GM19099 (cell line): Measurements from ENCODE around the gene SCAND1.

Experiments
- POLR2A ChIP-seq: IDR thresholded peaks from 3 replicates; pipeline ENCODE4 v1.6.1; 2011; ENCODE audit warnings: low read depth; ENCODE audit not compliant: insufficient read length; ENCODE audit errors: extremely low read depth

Gene SCAND1

GRCh38 chr20:35971981-35972380 is 17.7 kb upstream of the SCAND1 start:
- TF ChIP-seq POLR2A: no peak

GRCh38 chr20:35968930-35969329 is 14.6 kb upstream of the SCAND1 start:
- no peak for TF ChIP-seq POLR2A

- no peak for TF ChIP-seq POLR2A
These were observed 13.8 kb upstream of the SCAND1 start, which contains the start of gene CNBD2 for GRCh38 chr20:35967979-35968640. TSS of gene CNBD2 (plus strand) at chr20:35968590. CDS start at chr20:35968763, 173 bp downstream.

GRCh38 chr20:35963878-35964277 is 9.6 kb upstream of the SCAND1 start:
- TF ChIP-seq POLR2A: no peak

- TF ChIP-seq POLR2A: no peak
These were observed 2.3 kb upstream of the SCAND1 start for GRCh38 chr20:35956616-35957015.

GRCh38 chr20:35954907-35955251 is 577 bp upstream of the SCAND1 start:
- TF ChIP-seq POLR2A: no peak

- no peak for TF ChIP-seq POLR2A
These were observed 709 bp downstream of the SCAND1 start for GRCh38 chr20:35953387-35954199.

- peak; percentile 20 for TF ChIP-seq POLR2A
These were observed 1.6 kb downstream of the SCAND1 start for GRCh38 chr20:35952480-35953386.

- no peak for TF ChIP-seq POLR2A
These were observed 4.2 kb downstream of the SCAND1 start for GRCh38 chr20:35950093-35950492.

GRCh38 chr20:35947907-35948306 is 6.4 kb downstream of the SCAND1 start:
- TF ChIP-seq POLR2A: no peak

GRCh38 chr20:35947489-35947888 is 6.8 kb downstream of the SCAND1 start:
- no peak for TF ChIP-seq POLR2A

- TF ChIP-seq POLR2A: no peak
These were observed 12.1 kb downstream of the SCAND1 start for GRCh38 chr20:35942243-35942642.

- TF ChIP-seq POLR2A: no peak
These were observed 12.7 kb downstream of the SCAND1 start for GRCh38 chr20:35941620-35942019.

- no peak for TF ChIP-seq POLR2A
These were observed 15.0 kb downstream of the SCAND1 start for GRCh38 chr20:35939264-35939663.

GRCh38 chr20:35934050-35934449 is 20.3 kb downstream of the SCAND1 start:
- TF ChIP-seq POLR2A: no peak
